DOHH2 (cell line): ENCODE results near the gene EVX1.

Experiments used
- EZH2phosphoT487 ChIP-seq: fragments of 200-600 bp; sonication (generic); IDR thresholded peaks from 2 replicates; pipeline ENCODE4 v1.6.1; 2017; ENCODE audit warnings: borderline replicate concordance, mild to moderate bottlenecking, antibody characterized with exemption, low read length, moderate library complexity, mixed read lengths
- TF ChIP-seq, protein P1 (sequence below): fragments of 200-600 bp; sonication (generic); IDR thresholded peaks from one replicate; pipeline ENCODE4 v1.5.1; 2014; ENCODE audit warnings: antibody characterized with exemption, mild to moderate bottlenecking, low read depth, low read length; ENCODE audit not compliant: poor library complexity, severe bottlenecking

DNA sequence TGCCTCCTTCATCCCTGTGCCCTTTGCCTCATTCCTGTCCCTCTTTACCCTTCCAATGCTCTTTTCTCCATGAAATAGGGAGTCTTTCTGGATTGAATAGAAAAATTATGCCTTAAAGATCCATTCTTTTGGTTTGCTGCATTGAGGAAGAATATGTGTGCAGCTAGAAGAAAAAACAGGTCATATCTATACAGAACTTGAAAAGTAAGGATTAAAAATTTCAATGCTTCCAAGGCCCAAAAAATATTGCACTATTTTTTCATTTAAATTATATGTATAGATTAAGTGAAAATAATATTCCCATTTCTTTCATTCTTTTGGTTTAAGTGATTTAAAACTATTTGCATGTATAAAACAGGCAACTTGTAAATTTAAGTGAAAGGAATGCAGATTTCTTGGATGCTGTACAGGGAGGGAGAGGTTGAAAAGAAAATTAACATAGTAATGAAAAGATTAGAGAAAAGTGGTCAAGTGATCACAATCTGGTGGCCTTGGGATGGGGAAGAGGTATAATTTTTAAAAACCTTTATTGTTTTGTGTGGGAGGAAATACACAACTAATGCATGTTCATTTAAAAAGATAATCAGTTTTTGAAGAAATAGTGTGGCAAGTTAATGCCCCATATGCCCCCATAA lies 18.5 kb upstream of the EVX1 start:
- TF ChIP-seq, protein P1, sequence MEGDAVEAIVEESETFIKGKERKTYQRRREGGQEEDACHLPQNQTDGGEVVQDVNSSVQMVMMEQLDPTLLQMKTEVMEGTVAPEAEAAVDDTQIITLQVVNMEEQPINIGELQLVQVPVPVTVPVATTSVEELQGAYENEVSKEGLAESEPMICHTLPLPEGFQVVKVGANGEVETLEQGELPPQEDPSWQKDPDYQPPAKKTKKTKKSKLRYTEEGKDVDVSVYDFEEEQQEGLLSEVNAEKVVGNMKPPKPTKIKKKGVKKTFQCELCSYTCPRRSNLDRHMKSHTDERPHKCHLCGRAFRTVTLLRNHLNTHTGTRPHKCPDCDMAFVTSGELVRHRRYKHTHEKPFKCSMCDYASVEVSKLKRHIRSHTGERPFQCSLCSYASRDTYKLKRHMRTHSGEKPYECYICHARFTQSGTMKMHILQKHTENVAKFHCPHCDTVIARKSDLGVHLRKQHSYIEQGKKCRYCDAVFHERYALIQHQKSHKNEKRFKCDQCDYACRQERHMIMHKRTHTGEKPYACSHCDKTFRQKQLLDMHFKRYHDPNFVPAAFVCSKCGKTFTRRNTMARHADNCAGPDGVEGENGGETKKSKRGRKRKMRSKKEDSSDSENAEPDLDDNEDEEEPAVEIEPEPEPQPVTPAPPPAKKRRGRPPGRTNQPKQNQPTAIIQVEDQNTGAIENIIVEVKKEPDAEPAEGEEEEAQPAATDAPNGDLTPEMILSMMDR = no peak
- no peak for TF ChIP-seq EZH2phosphoT487
